ENCODE measurements around the gene NARF. TPM values are rescaled to one million over a fixed set of nuclear protein-coding genes. Genes with fewer than 3 reads are reported as not detected.

The NARF gene
- total RNA-seq, 1 donor from 2014 or later = 122 TPM

DNA sequence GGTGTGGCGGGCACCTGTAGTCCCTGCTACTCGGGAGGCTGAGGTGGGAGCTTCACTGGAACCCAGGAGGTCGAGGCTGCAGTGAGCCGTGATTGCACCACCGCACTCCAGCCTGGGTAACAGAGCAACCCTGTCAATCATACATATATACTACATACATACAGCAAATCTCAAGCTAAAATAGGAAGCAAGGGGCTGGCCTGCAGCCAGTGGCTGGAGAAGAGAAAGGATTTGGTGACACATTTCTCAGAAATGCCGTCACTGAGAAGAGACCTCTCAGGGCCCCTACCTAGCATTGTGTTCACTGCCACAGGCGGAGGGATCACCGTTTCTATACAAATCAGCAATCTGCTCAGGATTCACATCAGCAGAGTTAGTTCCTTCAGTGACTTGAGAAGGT, 16.9 kb downstream of the NARF start:
- Mint-ChIP-seq H3K9me3 (no peaks in the 10 kb centered on the region), H3K4me1 (no peaks in the 10 kb centered on the region), H3K27ac (no peak overlapping the region), H3K27me3 (ENCODE audit: low read depth) (no peaks in the 10 kb centered on the region), H3K4me3 (no peak overlapping the region), H3K36me3 (peaks cover 26% of the 10 kb centered on the region)
- no peak for DNase-seq (ENCODE audit: low spot score in 2 of 2, unreplicated experiment in 2 of 2)
- TF ChIP-seq, protein P1, sequence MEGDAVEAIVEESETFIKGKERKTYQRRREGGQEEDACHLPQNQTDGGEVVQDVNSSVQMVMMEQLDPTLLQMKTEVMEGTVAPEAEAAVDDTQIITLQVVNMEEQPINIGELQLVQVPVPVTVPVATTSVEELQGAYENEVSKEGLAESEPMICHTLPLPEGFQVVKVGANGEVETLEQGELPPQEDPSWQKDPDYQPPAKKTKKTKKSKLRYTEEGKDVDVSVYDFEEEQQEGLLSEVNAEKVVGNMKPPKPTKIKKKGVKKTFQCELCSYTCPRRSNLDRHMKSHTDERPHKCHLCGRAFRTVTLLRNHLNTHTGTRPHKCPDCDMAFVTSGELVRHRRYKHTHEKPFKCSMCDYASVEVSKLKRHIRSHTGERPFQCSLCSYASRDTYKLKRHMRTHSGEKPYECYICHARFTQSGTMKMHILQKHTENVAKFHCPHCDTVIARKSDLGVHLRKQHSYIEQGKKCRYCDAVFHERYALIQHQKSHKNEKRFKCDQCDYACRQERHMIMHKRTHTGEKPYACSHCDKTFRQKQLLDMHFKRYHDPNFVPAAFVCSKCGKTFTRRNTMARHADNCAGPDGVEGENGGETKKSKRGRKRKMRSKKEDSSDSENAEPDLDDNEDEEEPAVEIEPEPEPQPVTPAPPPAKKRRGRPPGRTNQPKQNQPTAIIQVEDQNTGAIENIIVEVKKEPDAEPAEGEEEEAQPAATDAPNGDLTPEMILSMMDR (IDR thresholded peaks at IDR 0.05; ENCODE audit: unreplicated experiment) = no peak

DNA sequence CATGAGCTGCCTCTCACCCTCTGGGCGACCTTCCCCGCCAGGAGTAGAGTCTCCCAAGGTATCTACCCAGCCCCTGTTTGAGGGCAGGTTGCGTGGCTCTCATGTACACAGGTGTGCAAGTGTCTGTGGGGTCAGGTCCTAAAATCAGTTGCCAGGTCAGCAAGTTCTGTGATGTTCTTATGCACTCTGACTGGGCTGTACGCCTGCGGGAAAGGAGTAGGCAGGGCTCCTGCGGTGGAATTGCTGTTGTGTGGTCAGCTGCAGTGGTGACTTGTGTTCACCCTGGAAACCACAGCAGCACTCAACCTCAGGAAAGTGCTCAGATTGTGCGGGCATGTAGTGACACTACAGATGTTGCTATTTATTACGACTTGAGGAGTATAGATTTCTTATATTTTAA, 19.4 kb downstream of the NARF start:
- TF ChIP-seq, protein P1 (IDR thresholded peaks at IDR 0.05; ENCODE audit: unreplicated experiment) = no peak
- Mint-ChIP-seq H3K27ac (no peak overlapping the region), H3K27me3 (ENCODE audit: low read depth) (no peaks in the 10 kb centered on the region), H3K4me3 (no peak overlapping the region), H3K9me3 (no peaks in the 10 kb centered on the region), H3K4me1 (no peaks in the 10 kb centered on the region), H3K36me3 (peaks cover 26% of the 10 kb centered on the region)
- DNase-seq (ENCODE audit: low spot score in 2 of 2, unreplicated experiment in 2 of 2) = no peak

DNA sequence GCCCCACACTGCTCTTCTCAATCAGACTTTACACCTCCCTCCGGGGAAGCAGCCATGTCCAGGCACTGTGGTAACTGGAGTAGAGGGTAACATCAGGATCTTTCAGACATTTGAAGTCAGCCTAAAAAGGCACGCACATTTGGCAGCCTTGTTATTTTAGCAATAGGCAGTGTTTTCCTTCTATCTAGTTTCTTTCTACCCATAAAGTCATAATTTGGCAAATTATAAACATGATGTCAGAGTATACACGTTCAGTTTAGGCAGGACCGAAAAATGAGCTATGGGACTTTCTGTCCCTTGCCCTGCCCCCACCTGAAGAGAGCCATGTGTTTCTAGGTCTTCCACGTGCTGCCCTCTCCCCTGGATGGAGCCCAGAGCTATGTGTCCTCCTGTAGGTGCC, 21.1 kb downstream of the NARF start:
- no peak overlapping the region for H3K27ac Mint-ChIP-seq

DNA sequence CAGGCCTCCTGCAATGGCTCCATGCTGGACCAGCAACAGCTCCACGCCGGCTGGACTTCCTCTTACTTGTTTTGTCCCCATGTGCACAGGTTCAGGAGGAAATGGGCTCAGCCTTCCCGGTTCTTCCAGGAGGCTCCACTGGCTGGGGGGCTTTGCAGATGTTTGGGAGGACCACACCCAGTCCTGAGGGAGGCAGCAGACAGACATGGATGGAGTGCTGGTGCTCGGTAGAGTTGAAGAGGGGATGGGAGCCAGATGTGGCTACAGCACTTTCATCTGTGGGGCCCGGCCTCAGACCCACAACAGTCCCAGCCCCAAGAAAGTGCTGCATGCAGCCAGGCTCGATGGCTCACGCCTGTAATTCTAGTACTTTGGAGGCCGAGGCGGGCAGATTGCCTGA, 21.8 kb downstream of the NARF start:
- no peak for DNase-seq (ENCODE audit: low spot score in 2 of 2, unreplicated experiment in 2 of 2)
- no peaks in the 10 kb centered on the region for H3K4me1 Mint-ChIP-seq
- H3K36me3 Mint-ChIP-seq = peaks cover 37% of the 10 kb centered on the region
- no peak overlapping the region for H3K4me3 Mint-ChIP-seq
- TF ChIP-seq, protein P1 (IDR thresholded peaks at IDR 0.05; ENCODE audit: unreplicated experiment) = no peak
- H3K9me3 Mint-ChIP-seq = no peaks in the 10 kb centered on the region
- no peak overlapping the region for H3K27ac Mint-ChIP-seq
- no peaks in the 10 kb centered on the region for H3K27me3 Mint-ChIP-seq (ENCODE audit: low read depth)

More for the DNA sequence above, 21.1 kb downstream of the NARF start:
- Mint-ChIP-seq H3K4me3 (no peak overlapping the region), H3K36me3 (peaks cover 32% of the 10 kb centered on the region), H3K27me3 (ENCODE audit: low read depth) (no peaks in the 10 kb centered on the region), H3K4me1 (no peaks in the 10 kb centered on the region), H3K9me3 (no peaks in the 10 kb centered on the region)
- TF ChIP-seq, protein P1 (IDR thresholded peaks at IDR 0.05; ENCODE audit: unreplicated experiment) = no peak
- no peak for DNase-seq (ENCODE audit: low spot score in 2 of 2, unreplicated experiment in 2 of 2)

DNA sequence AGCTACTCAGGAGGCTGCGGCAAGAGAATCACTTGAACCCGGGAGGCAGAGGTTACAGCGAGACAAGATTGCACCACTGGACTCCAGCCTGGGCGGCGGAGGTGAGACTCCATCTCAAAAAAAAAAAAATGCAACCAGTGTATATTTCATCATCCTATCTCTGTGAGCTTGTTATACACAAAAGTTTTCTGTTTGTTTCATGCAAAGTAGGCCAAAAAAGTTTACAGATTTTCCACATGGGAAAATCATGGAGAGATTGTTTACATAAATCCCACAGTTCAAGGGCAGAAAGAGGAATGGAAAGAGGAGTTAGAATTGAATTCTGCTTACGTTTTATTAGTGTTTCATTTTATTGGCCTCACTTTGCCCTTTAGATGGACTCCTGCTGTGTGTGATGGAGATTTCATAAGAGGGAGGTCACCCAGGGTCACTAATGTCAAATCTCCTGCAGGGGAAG, 24.7 kb downstream of the NARF start:
- DNase-seq (ENCODE audit: low spot score in 2 of 2, unreplicated experiment in 2 of 2) = no peak
- TF ChIP-seq, protein P1 (IDR thresholded peaks at IDR 0.05; ENCODE audit: unreplicated experiment) = no peak
- Mint-ChIP-seq H3K27ac (no peak overlapping the region), H3K4me1 (no peaks in the 10 kb centered on the region), H3K27me3 (ENCODE audit: low read depth) (no peaks in the 10 kb centered on the region), H3K36me3 (peaks cover 50% of the 10 kb centered on the region), H3K9me3 (no peaks in the 10 kb centered on the region), H3K4me3 (no peak overlapping the region)

DNA sequence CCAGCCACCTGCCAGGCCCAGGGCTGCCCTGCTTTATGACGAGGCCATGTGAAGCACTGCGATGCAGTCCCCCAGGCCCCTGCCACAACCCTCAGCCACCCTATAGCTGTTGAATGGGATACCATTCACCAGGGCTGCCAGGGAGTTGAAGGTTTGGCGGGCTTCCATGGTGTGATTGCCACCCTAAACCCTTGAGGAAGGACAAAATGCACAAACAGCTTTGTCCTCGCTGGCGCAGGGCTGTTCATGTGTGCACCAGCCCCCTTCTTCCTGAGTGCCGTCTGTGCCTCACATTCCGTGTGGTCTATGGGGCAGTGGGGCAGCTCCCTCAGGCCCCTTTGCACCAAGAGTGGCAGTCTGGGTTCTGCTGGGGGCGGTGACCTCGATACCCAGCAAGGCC, 25.3 kb downstream of the NARF start:
- no peak for DNase-seq (ENCODE audit: low spot score in 2 of 2, unreplicated experiment in 2 of 2)
- H3K27me3 Mint-ChIP-seq (ENCODE audit: low read depth) = no peaks in the 10 kb centered on the region
- H3K9me3 Mint-ChIP-seq = no peaks in the 10 kb centered on the region
- H3K36me3 Mint-ChIP-seq = peaks cover 53% of the 10 kb centered on the region
- no peak overlapping the region for H3K4me3 Mint-ChIP-seq
- peaks cover under 1% of the 10 kb centered on the region for H3K4me1 Mint-ChIP-seq
- TF ChIP-seq, protein P1 (IDR thresholded peaks at IDR 0.05; ENCODE audit: unreplicated experiment) = no peak
- H3K27ac Mint-ChIP-seq = no peak overlapping the region
